WERI-Rb-1 (cell line): Measurements from ENCODE around the gene SLC2A11.

Experiments
- DNase-seq: peaks from one replicate; pipeline ENCODE4 v3.0.0-alpha.2; 2020
- H3K27ac ChIP-seq: fragments of 250-450 bp; sonication (Bioruptor Pico); 2 replicates; pipeline ENCODE4 v1.5.1; 2020; ENCODE audit warnings: mild to moderate bottlenecking, moderate library complexity
- H3K27me3 ChIP-seq: fragments of 250-450 bp; sonication (Bioruptor Pico); 2 replicates; pipeline ENCODE4 v1.5.1; 2021; ENCODE audit warnings: mild to moderate bottlenecking, low read depth, moderate library complexity; ENCODE audit not compliant: insufficient read depth, severe bottlenecking
- H3K36me3 ChIP-seq: fragments of 250-450 bp; sonication (Bioruptor Pico); 2 replicates; pipeline ENCODE4 v1.5.1; 2020; ENCODE audit warnings: mild to moderate bottlenecking, moderate library complexity
- H3K4me3 ChIP-seq: 2 replicates; pipeline ENCODE4 v1.5.1; 2011; ENCODE audit warnings: low read depth, mild to moderate bottlenecking, control low read depth, low read length
- H3K9me3 ChIP-seq: fragments of 250-450 bp; sonication (Bioruptor Pico); 2 replicates; pipeline ENCODE4 v1.5.1; 2021; ENCODE audit warnings: mild to moderate bottlenecking, moderate library complexity; ENCODE audit not compliant: severe bottlenecking
- TF ChIP-seq, protein P1 (sequence below): IDR thresholded peaks from 2 replicates; pipeline ENCODE4 v1.5.1; 2011; ENCODE audit warnings: low read depth, mild to moderate bottlenecking, control low read depth, inconsistent platforms, low read length

SLC2A11 gene

GRCh38 chr22:23868580-23868979 is 10.9 kb downstream of the SLC2A11 start:
- no peak for DNase-seq
- H3K36me3 ChIP-seq, result peaks cover 74% of the 10 kb centered on the region

GRCh38 chr22:23874871-23875270 is 17.2 kb downstream of the SLC2A11 start:
- no peak for DNase-seq
- no peaks in the 10 kb centered on the region for H3K9me3 ChIP-seq
- H3K36me3 ChIP-seq, result peaks cover 77% of the 10 kb centered on the region
- no peak overlapping the region for H3K4me3 ChIP-seq
- H3K27ac ChIP-seq, result no peak overlapping the region
- TF ChIP-seq, protein P1, sequence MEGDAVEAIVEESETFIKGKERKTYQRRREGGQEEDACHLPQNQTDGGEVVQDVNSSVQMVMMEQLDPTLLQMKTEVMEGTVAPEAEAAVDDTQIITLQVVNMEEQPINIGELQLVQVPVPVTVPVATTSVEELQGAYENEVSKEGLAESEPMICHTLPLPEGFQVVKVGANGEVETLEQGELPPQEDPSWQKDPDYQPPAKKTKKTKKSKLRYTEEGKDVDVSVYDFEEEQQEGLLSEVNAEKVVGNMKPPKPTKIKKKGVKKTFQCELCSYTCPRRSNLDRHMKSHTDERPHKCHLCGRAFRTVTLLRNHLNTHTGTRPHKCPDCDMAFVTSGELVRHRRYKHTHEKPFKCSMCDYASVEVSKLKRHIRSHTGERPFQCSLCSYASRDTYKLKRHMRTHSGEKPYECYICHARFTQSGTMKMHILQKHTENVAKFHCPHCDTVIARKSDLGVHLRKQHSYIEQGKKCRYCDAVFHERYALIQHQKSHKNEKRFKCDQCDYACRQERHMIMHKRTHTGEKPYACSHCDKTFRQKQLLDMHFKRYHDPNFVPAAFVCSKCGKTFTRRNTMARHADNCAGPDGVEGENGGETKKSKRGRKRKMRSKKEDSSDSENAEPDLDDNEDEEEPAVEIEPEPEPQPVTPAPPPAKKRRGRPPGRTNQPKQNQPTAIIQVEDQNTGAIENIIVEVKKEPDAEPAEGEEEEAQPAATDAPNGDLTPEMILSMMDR, result no peak
- H3K27me3 ChIP-seq, result no peaks in the 10 kb centered on the region

More at GRCh38 chr22:23868580-23868979, 10.9 kb downstream of the SLC2A11 start:
- Histone ChIP-seq H3K4me3 (no peak overlapping the region), H3K27me3 (no peaks in the 10 kb centered on the region), H3K9me3 (no peaks in the 10 kb centered on the region), H3K27ac (no peak overlapping the region)
- TF ChIP-seq, protein P1, result no peak

DNA sequence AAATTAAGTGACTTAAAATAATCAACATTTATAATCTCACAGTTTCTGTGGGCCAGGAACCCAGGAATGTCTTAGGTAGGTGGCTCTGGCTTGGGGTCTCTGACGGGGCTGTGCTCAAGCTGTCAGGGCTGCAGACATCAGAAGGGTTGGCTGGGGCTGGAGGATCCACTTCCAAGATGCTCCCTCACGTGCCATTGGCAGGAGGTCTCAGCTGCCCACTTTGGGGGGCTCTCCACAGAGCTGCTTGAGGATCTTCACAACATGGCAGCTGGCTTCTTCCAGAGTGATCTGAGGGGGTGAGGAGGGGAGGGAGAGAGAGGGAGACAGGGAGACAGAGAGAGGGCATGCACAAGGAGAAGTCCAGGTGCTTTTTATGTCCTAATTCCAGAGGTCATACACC is 18.1 kb downstream of the SLC2A11 start:
- H3K27ac ChIP-seq, result no peak overlapping the region
- no peak for DNase-seq
- H3K36me3 ChIP-seq, result peaks cover 72% of the 10 kb centered on the region
- H3K9me3 ChIP-seq, result no peaks in the 10 kb centered on the region
- TF ChIP-seq, protein P1, result no peak
- H3K27me3 ChIP-seq, result no peaks in the 10 kb centered on the region
- no peak overlapping the region for H3K4me3 ChIP-seq

GRCh38 chr22:23877566-23877965 is 19.9 kb downstream of the SLC2A11 start:
- Histone ChIP-seq H3K27ac (no peak overlapping the region), H3K9me3 (no peaks in the 10 kb centered on the region), H3K27me3 (no peaks in the 10 kb centered on the region), H3K36me3 (peaks cover 72% of the 10 kb centered on the region), H3K4me3 (no peak overlapping the region)
- TF ChIP-seq, protein P1, result no peak
- no peak for DNase-seq

DNA sequence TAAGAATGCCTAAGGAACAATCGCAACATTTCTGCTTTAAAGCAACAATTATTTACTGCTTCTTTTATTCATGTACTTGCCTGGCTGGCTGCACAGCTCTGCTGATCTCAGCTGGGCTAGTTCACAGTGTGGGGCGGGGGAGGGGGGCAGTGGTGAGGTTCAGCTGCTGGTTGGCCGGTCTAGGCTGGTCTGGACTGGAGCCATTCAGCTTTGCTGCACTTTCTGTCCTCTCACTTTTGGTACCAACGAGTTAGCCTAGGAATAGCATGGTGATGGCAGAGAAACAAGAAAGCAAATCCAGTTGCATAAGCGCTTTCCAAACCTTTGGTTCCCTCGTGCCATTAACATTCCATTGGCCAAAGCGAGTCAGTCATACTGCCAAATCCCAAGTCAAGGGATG is 20.5 kb downstream of the SLC2A11 start:
- no peak for DNase-seq
- Histone ChIP-seq H3K27ac (no peak overlapping the region), H3K9me3 (no peaks in the 10 kb centered on the region), H3K36me3 (peaks cover 72% of the 10 kb centered on the region), H3K4me3 (no peak overlapping the region), H3K27me3 (no peaks in the 10 kb centered on the region)
- TF ChIP-seq, protein P1, result no peak

- TF ChIP-seq, protein P1, result no peak
- no peak for DNase-seq
- no peak overlapping the region for H3K27ac ChIP-seq
- H3K9me3 ChIP-seq, result no peaks in the 10 kb centered on the region
- H3K27me3 ChIP-seq, result no peaks in the 10 kb centered on the region
- peaks cover 50% of the 10 kb centered on the region for H3K36me3 ChIP-seq
- H3K4me3 ChIP-seq, result no peak overlapping the region
These were observed 24.7 kb downstream of the SLC2A11 start for GRCh38 chr22:23882370-23882769.
